Mucosa of rectum (tissue), 2 donors: Measurements from ENCODE around the gene RAB11FIP3.
"Not testable (repeated sequence)": the region's sequence is repeated elsewhere in the genome, so short reads cannot be mapped to it uniquely, and the experiment has no call there.

Experiments
- H3K27ac ChIP-seq, 2 donors: one replicate each; pipeline ENCODE4 v1.7.0; 2013; ENCODE audit warnings: inconsistent platforms in 2 of 2, low read depth in 2 of 2, low read length in 2 of 2
- H3K27me3 ChIP-seq, 2 donors: one replicate each; pipeline ENCODE4 v1.7.0; 2013; ENCODE audit warnings: low read length in 2 of 2; ENCODE audit not compliant: control insufficient read depth in 2 of 2, insufficient read depth in 2 of 2
- H3K36me3 ChIP-seq, 2 donors: one replicate each; pipeline ENCODE4 v1.7.0; 2013; ENCODE audit warnings: low read length in 2 of 2; ENCODE audit not compliant: control insufficient read depth in 2 of 2, insufficient read depth in 2 of 2
- H3K4me1 ChIP-seq, 2 donors: one replicate each; pipeline ENCODE4 v1.7.0; 2013; ENCODE audit warnings: low read length in 2 of 2, mild to moderate bottlenecking in 1 of 2; ENCODE audit not compliant: control insufficient read depth in 2 of 2, insufficient read depth in 2 of 2
- H3K4me3 ChIP-seq, 2 donors: one replicate each; pipeline ENCODE4 v1.7.0; 2013; ENCODE audit warnings: low read length in 2 of 2
- H3K9ac ChIP-seq, 2 donors: one replicate each; pipeline ENCODE4 v1.7.0; 2013; ENCODE audit warnings: low read length in 2 of 2, low read depth in 1 of 2, mild to moderate bottlenecking in 1 of 2
- H3K9me3 ChIP-seq, 2 donors: one replicate each; pipeline ENCODE4 v1.7.0; 2013; ENCODE audit warnings: low read length in 2 of 2; ENCODE audit not compliant: control insufficient read depth in 2 of 2
- donor health status: healthy.
- donor health status: Normal muscosa, but diverticular disease.

The RAB11FIP3 gene

DNA sequence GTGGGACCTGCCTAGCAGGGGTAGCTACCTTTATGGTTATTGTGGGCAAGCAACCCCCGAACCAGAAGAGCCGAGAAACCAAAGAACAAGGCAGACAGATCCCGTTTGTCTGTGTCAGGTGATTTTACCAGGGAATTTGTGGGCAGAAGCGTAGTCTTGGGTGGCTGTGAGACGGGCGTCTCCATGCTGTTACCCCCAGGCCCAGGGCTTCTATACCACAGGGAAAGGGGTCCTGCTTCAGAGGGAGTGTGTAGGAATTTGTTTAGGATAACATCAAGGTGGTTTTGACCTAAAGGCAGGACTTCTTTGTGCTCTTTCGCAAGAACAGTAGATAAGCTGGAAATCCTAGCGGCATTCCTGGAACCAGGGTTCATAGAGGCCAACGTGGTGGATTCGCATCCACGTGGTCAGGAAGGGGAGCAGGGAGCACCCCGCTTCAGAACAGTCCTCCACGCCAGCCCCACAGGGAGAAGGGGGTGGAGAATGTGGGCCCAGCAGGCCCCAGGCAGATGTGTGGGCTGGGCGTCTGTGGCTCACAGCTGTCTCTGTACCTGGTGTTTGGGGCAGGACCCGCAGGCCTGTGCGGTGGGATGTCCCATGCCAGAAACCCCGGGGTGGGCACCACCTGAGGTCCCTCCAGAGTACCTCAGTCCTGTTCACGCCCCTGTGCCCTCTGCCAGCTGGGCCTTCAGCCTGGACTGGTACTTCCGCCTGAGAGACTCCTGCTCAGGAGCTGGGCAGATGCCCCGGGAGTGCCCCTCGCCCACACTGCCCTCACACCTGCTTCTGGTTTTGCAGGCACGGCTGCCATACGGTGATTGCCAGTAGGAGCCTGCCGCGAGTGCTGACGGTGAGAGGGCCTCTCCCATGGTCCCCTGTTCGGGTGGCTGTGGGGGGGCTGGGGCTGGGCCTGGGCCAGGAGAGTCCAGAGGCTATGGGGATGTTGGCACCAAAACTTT, 19.6 kb upstream of the RAB11FIP3 start:
- Histone ChIP-seq H3K27ac (no peak overlapping the region), H3K9me3 (no peaks in the 10 kb centered on the region), H3K9ac (no peak overlapping the region), H3K27me3 (no peaks in the 10 kb centered on the region), H3K4me3 (no peak overlapping the region), H3K4me1 (peaks cover under 1 to 1% of the 10 kb centered on the region in 2 donors), H3K36me3 (peaks cover 0 to 8% of the 10 kb centered on the region in 2 donors)

DNA sequence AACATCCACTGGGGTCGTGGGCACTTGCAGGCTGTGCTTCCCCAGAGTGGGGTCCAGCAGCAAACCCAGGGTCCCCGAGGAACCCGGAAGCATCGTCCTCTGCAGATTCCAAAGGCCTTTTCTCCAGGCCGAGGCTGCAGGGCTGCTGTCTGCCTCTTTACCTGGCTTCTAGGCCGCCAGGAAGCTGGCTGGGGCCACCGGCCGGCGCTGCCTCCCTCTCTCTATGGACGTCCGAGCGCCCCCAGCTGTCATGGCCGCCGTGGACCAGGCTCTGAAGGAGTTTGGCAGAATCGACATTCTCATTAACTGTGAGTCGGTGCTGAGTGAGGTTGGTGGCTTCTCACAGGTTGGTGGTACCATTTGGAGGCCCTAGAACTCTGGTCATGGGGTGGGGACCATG, 18.2 kb upstream of the RAB11FIP3 start:
- Histone ChIP-seq H3K4me1 (no peaks in the 10 kb centered on the region), H3K27me3 (no peaks in the 10 kb centered on the region), H3K9ac (no peak overlapping the region), H3K36me3 (peaks cover 6 to 14% of the 10 kb centered on the region in 2 donors), H3K9me3 (no peaks in the 10 kb centered on the region), H3K4me3 (no peak overlapping the region), H3K27ac (no peak overlapping the region)

DNA sequence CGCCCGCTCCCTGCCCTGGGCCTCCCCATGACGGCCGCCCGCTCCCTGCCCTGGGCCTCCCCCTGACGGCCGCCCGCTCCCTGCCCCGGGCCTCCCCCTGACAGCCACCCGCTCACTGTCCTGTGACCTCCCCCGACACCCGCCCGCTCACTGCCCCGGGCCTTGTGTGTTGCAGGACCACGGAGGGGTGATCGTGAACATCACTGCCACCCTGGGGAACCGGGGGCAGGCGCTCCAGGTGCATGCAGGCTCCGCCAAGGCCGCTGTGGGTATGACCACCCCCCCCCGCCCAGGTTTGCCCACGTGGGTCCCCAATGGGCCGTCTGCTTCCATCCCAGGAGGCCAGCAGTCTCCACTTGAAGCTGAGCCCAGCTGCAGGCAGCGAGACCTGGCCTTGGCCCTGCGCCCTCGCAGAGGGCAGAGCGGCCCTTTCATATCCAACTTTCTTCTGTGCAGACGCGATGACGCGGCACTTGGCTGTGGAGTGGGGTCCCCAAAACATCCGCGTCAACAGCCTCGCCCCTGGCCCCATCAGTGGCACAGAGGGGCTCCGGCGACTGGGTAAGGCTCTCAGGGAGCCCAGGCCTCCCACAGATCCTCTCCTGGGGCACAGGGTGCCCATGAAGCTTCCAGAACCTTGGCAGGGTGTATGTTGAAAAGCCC, 14.8 kb upstream of the RAB11FIP3 start:
- H3K9me3 ChIP-seq: no peaks in the 10 kb centered on the region
- no peak overlapping the region for H3K27ac ChIP-seq
- H3K4me3 ChIP-seq: no peak overlapping the region
- no peaks in the 10 kb centered on the region for H3K27me3 ChIP-seq
- H3K4me1 ChIP-seq: no peaks in the 10 kb centered on the region
- H3K36me3 ChIP-seq: peaks cover 6 to 14% of the 10 kb centered on the region in 2 donors
- no peak overlapping the region for H3K9ac ChIP-seq

DNA sequence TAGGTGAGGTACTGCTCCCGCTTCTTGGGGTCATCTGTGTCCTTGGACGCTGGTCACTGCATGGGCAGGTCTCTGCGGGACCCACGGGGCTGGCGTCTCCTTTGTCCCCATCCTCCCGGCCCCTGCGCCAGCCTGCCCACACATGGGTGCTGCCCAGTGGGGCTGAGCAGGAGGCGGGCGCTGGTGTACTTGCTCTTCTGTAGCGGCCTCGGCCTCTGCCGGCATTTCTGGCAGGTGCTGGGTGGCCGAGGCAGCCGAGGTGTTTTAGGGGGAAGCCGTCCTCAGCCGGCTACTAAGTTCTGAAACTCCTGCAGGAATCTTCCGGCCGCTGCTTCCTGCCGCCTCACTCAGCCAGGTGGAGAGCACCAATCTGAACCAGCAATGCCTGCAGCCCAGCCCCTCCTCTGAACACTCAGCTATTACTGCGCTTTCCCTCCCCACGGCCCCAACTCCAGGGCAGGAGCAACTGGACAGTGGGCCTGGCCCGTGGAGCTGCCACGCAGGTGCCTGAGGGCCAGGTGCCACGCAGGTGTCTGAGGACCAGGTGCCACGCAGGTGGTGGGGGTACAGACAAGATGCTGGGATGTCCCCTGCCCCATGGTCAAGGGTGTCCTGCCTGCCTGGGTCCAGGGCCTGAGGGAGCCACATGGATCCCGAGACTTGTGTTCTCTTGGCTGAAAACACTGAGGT, 13.7 kb upstream of the RAB11FIP3 start:
- Histone ChIP-seq H3K27me3 (no peaks in the 10 kb centered on the region), H3K4me3 (no peak overlapping the region), H3K36me3 (peaks cover 6 to 14% of the 10 kb centered on the region in 2 donors), H3K4me1 (no peaks in the 10 kb centered on the region), H3K9me3 (no peaks in the 10 kb centered on the region), H3K9ac (no peak overlapping the region), H3K27ac (no peak overlapping the region)

DNA sequence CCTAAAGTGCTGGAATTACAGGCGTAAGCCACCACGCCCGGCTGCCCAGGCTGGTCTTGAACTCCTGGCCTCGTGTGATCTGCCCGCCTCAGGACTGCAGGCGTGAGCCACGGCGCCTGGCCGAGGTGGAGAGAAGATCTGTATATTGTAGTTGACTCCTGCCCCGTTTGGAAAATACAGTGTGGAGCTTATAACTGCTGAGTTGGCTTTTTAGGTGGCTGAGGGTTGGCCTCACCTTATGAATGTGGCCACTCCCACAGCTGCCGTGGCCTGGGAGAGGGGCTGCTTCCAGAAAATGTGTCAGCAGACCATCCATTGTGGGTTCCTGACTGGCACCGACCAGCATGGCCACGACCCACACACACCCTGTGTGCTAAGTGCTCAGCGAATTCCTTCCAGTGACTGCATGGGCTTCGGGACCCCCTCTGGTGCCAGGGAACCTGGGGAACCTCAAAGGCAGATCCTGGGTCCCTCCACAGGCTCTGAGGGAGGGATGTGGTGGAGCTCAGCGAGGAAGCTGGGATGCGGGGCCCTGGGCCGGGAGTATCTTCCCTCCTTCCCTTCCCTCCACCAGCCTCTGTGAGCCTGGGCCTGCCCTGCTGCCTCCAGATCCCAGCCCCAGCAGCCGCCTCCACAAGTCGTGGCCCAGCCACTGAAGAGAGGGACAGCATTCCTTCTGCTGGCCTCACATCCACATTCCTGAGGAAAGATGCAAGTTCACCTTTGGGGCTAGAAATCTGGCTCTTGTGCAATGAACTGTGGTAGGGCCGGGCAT, 10.9 kb upstream of the RAB11FIP3 start:
- Histone ChIP-seq H3K27me3 (no peaks in the 10 kb centered on the region), H3K9ac (no peak overlapping the region), H3K9me3 (no peaks in the 10 kb centered on the region), H3K4me3 (no peak overlapping the region), H3K36me3 (peaks cover 6 to 13% of the 10 kb centered on the region in 2 donors), H3K4me1 (no peaks in the 10 kb centered on the region), H3K27ac (no peak overlapping the region)

DNA sequence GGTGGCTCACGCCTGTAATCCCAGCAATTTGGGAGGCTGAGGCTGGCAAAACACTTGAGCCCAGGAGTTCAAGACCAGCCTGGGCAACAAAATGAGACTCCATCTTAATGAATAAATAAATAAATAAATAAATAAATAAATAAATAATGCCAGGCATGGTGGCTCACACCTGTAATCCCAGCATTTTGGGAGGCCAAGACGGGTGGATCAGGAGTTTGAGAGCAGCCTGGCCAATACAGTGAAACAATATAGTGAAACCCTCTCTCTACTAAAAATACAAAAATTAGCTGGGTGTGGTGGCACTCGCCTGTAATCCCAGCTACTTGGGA, 10.3 kb upstream of the RAB11FIP3 start:
- not testable (repeated sequence) for H3K4me3 ChIP-seq, H3K4me1 ChIP-seq, H3K36me3 ChIP-seq, H3K27ac ChIP-seq, H3K9me3 ChIP-seq, H3K9ac ChIP-seq, H3K27me3 ChIP-seq

DNA sequence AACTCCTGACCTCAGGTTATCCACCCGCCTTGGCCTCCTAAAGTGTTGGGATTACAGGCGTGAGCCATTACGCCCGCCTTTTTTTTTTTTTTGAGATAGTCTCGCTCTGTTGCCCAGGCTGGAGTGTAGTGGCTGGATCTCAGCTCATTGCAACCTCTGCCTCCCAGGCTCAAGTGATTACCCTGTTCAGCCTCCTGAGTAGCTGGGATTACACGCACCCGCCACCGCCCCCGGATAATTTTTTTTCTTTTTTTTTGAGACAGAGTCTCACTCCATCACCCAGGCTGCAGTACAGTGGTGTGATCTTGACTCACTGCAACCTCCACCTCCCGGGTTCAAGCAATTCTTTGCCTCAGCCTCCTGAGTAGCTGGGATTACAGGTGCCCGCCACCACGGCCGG, 3.3 kb upstream of the RAB11FIP3 start:
- H3K9ac ChIP-seq, H3K4me3 ChIP-seq, H3K9me3 ChIP-seq, H3K27me3 ChIP-seq, H3K27ac ChIP-seq, H3K36me3 ChIP-seq: not testable (repeated sequence)
- peaks cover 11 to 21% of the 10 kb centered on the region in 2 donors for H3K4me1 ChIP-seq

DNA sequence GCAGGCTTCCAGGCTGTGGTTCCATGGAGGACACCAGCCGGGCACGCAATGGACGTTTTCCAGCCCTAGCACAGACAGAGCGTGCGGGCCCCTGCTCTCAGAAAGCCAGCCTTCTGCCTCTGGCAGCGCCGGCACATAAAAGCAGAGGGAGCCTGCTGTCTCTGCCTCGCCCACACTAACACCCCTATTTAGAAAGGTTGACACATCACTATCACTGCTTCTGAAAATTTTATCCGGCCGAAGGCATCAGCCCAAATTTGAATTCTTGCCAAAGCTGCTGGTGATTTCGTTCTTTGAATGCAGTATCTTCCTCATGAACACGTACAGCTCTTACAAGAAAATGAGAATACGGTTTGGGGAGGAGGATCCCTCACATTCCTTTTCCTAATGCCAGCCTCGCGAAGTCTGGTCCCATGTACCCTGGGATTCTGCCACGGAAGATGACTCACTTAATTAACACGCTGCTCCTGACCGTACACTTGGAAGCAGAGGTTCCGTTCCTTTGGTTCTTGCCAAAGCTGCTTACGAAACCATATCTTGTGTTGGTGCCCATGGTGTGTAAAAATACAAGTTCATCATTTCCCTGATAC, 1.3 kb upstream of the RAB11FIP3 start:
- Histone ChIP-seq H3K36me3 (no peaks in the 10 kb centered on the region), H3K4me1 (peaks cover 11 to 24% of the 10 kb centered on the region in 2 donors), H3K4me3 (peak overlapping the region; percentile 75 to 77), H3K27me3 (peaks cover 2 to 9% of the 10 kb centered on the region in 2 donors), H3K9ac (peak overlapping the region; percentile 15 to 78), H3K9me3 (no peaks in the 10 kb centered on the region), H3K27ac (peak overlapping the region; percentile 64 to 84)

DNA sequence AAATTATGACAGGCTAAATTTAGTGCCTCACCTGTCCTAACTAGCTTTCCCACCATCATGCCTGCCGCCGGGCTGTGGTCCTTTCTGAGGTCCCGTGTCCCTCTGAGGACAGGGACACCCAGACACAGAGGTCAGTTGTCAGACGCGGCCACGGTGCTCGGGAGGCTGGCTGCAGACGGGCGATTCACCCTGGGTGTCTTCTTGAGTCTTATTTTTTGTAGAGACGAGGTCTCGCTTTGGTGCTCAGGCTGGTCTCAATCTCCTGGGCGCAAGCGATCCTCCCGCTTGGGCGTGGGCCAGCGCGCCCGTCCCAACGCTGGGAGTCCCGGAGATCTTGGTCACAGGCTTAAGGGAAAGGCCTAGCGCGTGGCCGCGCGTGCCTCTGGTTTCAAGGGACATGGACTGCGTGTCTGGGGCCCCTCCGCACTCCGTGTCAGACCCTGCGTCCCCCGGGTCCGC, 797 bp upstream of the RAB11FIP3 start:
- Histone ChIP-seq H3K9me3 (no peaks in the 10 kb centered on the region), H3K27ac (peak overlapping the region; percentile 64 to 84), H3K36me3 (no peaks in the 10 kb centered on the region), H3K4me1 (peaks cover 11 to 24% of the 10 kb centered on the region in 2 donors), H3K27me3 (peaks cover 2 to 9% of the 10 kb centered on the region in 2 donors), H3K4me3 (peak overlapping the region; percentile 75 to 77), H3K9ac (peak overlapping the region; percentile 15 to 78)
